GM18951 (cell line): ENCODE data around the gene SRRM3.

Experiments
- POLR2A ChIP-seq: IDR thresholded peaks from 4 replicates; pipeline ENCODE4 v1.6.1; 2011; ENCODE audit warnings: mild to moderate bottlenecking; ENCODE audit not compliant: insufficient read length, insufficient read depth; ENCODE audit errors: extremely low read depth
- in situ Hi-C: fragments of 300-500 bp; cut with MboI; formaldehyde crosslinking; loops from one replicate; pipeline ENCODE4 v1.12.0; 2022; ENCODE audit warnings: low sequenced_read_pairs, mixed read lengths, inconsistent platforms; ENCODE audit not compliant: unreplicated experiment

SRRM3 gene

DNA sequence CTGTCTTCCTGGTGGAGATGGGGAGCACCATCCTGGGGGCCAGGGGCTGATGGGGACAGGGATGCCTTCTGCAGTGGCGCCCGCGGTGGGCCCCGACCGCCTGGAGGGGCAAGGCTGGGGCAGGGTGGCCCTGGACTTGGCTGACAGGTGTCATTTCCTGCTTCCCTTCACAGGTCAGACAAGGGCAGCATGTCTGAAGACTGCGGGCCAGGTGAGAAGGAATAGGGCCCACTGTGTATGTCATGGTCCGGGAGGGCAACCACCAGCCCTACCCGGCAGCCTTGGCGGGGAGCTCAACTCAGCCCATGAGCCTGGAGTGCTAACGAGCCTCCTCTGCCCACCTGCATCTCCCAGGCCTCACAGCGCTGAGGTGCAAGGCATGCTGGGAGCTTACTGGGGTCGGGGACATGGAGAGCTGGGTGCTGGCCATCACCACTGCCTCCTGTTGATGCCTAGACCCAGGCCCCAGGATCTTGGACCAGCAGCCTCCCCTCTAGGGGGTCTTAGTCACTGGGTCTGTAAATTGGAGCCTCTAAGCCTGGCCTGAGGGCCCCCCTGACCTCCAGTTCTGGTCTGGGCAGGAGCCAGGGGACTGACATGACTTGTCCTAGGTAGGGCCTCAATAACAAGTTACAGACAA, 28.0 kb upstream of the SRRM3 start:
- in situ Hi-C loops: loop anchor here (10.0 kb wide), 1 partner anchor 141 kb away; no protein-coding TSS in a partner anchor
- no peak for TF ChIP-seq POLR2A

DNA sequence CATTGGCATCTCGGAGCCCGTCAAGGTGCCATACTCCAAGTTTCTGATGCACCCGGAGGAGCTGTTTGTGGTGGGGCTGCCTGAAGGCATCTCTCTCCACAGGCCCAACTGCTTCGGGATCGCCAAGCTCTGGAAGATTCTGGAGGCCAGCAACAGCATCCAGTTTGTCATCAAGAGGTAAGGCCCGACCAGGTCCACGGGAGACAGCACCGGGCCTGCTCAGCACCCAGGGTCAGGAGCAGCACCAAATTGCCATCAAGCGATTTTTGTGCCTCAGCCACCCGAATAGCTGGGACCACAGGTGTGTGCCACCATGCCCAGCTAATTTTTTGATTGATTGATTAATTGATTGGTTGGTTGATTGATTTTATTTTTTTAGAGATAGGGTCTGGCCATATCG, 24.7 kb upstream of the SRRM3 start:
- in situ Hi-C loops: loop anchor here (10.0 kb wide), 1 partner anchor 138 kb away; no protein-coding TSS in a partner anchor

DNA sequence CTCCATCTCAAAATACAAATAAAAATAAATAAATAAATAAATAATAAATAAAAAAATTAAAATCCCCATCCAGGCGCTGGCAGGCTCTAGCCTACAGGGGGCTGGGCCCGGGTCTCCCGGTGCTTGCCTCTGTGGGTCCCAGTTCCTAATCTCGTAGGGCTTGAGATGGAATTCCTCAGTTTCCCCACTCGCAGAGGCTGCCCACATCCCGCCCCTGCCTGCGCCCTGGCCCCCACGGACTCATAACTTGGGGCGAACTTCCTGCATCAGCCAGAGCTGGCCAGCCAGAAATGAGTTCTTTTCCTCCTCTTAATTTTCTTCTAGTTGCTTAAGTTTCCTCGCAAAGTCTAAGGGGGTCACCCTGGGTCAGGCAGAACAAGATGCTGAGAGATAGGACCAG, 22.0 kb upstream of the SRRM3 start:
- in situ Hi-C loops: loop anchor here (10.0 kb wide), 1 partner anchor 135 kb away; no protein-coding TSS in a partner anchor
- TF ChIP-seq POLR2A: no peak

DNA sequence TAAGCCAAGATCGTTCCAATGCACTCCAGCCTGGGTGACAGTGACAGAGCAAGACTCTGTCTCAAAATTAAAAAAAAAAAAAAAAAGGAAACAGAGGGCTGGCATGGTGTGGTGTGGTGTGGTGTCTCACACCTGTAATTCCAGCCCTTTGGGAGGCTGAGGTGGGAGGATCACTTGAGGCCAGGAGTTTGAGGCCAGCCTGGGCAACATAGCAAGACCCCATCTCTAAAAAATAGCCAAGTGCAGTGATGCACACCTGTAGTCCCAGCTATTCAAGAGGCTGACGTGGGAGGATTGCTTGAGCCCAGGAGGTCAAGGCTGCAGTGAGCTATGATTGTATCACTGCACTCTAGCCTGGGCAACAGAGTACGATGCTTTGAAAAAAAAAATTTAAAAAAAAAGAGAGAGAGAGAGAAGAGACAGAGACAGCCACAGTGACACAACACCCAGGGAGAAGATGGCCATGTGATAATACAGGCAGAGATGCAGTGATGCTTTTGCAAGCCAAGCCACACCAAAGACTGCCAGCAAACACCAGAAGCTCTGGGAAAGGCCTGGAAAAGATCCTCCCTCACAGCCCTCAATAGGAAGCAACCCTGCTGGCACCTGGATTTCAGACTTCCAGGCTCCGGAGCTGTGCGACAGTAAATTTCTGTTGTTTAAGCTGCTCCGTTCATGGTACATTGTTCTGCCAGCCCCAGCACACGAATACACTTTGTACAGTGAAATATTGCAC, 19.3 kb upstream of the SRRM3 start:
- TF ChIP-seq POLR2A: no peak
- in situ Hi-C loops: no loop called here

DNA sequence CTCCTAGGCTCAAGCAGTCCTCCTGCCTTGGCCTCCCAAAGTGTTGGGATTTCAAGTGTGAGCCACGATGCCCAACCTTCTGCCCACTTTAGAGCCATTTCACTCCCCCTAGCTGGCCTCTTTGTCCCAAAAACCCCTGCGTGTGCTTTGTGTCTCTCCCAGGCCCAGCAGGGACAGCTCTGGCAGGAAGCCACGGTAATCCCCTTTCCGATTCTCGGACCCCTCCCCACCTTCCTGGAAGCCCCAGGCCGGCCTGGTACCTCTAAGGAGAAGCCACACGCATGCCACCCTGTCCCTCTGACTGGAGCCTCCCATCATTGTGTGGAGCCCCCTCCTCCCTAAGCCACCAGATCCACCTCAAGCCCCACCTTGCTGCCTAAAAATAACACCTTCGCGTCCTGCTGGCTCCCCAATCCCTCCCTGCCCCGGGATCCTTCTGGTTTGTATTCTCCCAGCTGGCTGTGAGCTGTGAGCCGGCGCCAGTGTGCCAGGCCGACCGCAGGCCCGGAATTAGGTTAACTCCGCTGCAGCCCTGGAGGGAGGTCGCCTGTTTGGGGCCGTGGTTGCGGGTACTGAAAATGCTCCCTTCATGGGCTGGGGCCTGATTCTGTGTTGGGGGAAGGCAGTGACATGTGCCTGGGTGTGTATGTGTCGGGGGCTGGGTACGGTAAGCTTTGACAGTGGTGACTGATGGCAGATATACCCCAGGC, 16.4 kb upstream of the SRRM3 start:
- in situ Hi-C loops: no loop called here
- no peak for TF ChIP-seq POLR2A

DNA sequence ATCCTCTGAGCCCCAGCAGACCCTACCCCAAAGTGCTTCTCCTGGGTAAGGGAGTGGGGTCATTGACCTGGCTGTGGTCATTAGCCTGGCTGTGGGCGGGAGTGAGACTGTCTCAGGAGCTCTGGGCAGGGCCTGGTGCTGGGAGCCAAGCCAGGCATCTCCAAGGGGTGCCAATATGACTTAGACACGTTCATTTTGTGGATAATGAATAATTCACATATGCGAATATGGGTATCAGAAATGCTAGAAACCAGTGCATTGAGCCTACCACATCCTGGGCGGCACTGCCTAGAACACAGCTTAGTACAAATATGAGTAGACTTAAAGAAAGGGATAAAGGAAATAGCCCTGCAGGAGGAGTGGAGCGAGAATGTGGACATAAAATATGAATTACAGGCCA, 14.4 kb upstream of the SRRM3 start:
- in situ Hi-C loops: no loop called here
- no peak for TF ChIP-seq POLR2A

DNA sequence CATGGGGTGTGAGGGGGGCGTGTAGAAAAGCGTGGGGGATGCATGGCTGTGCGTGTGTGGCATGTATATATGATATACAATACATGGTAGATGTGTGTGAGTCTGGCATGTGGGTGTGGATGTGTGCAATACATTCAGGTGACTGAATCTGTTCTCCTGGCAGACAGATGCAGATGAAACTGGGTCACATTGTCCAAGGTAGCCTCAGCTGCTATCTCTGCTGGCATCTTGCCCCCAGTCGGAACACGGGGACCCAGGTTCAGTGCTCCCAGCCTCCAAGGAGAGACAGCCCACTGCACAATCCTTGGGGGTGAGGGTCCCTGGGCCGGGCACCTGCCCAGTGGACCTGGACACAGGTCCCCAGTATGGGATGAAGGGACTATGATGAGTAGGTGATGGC, 12.4 kb upstream of the SRRM3 start:
- in situ Hi-C loops: no loop called here
- TF ChIP-seq POLR2A: no peak

DNA sequence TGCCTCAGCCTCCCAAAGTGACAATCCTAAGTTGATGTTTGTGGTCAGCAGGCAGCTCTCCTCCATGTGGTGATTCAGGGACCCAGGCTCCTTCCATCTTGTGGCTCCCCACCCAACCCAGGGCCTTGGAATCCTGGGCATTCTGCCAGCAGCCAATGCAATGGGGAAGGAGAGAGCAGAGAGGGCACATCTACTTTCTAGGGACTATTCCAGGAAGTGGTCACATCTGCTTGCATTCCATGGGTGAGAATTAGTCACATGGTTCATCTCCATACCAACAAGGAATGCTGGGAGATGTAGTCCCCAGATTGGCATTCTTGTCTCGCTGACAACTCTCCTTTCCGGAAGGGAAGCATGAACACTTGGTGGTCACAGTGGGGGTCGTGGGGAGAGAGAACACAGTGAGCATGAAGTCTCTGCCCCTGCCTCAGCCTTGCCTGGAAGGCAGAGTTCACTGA, 9.9 kb upstream of the SRRM3 start:
- in situ Hi-C loops: no loop called here
- no peak for TF ChIP-seq POLR2A

DNA sequence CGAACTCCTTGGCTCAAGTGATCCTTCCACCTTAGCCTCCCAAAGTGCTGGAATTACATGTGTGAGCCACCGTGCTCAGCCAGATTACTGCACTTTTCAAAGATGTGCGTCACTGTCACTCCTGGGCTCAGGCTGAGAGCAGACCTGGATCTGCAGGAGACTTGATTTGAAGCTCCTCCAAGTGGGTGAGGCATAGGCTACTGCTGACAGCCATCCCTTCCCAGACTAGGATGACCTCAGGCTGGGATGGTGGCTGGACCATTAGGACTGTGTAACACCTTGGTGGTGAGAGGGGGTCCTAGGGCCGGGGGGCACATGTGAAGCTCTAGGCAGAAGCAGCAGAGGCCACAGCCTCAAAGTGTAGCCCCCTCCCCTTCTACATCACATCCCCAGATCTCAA, 8.2 kb upstream of the SRRM3 start:
- TF ChIP-seq POLR2A: no peak
- in situ Hi-C loops: no loop called here

DNA sequence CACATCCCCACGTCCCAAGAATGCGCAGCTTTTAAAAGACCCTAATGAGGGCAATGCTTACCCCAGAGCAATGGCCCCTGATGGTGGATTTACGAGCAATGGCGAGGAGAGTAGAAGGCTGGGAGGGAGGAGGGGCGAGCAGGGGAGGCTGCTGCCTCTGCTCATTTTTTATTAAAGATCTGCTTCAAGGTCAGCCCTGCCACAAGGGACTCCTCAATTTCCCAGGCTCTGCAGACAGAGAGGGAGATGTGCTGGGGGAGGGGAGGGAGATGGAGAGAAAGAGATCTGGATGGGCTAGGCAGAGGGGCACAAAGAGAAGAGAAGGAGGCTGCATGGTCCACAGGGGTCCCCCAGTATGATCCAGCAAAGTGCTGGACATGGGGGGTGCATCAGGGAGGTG, 7.8 kb upstream of the SRRM3 start:
- no peak for TF ChIP-seq POLR2A
- in situ Hi-C loops: no loop called here

DNA sequence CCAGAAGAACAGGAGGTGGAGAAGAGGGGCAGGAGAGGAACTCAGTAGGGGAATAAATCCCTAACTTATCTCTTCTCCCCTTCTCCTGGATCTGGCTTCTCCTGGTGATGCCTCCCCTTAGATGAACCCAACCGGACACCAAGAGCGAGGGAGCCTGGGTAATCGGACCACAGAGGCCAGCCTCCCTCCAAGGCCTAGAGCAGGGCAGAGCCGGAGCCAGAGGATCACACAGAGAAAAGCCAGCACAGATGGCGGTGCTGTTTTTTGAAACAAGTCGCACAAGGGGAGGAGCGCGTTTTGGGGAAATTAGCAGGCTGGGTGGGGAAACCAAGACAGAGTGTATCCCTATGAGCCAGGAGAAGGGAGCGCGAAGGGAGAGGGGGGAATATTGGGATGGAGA, 4.9 kb upstream of the SRRM3 start:
- in situ Hi-C loops: no loop called here
- TF ChIP-seq POLR2A: no peak

DNA sequence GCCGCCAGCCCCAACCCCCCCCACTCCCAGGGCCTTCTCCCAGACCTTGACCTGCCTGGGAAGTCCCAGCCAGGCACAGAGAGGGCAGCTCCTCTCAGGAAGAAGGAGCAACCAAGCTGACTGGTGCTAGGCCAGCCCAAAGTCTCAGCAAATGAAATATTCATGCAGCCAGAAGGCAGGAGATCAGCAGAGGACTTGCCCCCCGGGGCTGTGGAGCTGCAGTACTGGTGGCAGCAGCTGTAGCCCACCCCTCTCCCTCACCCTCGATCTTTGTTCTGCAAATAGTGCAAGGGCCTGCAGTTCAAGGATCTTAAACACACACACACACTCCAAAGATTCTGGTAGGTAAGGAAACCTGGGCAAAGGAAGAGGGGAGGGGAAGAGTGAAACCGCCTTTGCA, 3.5 kb upstream of the SRRM3 start:
- no peak for TF ChIP-seq POLR2A
- in situ Hi-C loops: no loop called here

DNA sequence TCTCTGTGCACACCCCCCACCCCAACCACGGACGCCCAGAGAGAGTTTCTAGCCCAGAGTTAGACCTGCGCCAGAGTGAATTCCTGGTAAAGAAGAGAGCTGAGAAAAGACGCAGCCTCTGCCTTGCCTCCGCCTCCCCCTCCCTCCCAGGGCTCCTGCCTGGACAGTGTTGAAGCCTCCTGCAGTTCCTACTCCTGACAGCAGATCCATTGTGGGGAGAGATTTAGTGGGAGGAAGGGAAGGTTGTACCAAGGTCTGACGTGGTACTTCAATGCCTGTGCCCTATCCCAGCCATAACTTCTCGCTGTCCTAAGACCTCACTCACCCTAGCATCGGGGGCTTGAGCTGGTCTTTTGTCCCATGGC, 952 bp downstream of the SRRM3 start:
- no peak for TF ChIP-seq POLR2A
- in situ Hi-C loops: no loop called here

DNA sequence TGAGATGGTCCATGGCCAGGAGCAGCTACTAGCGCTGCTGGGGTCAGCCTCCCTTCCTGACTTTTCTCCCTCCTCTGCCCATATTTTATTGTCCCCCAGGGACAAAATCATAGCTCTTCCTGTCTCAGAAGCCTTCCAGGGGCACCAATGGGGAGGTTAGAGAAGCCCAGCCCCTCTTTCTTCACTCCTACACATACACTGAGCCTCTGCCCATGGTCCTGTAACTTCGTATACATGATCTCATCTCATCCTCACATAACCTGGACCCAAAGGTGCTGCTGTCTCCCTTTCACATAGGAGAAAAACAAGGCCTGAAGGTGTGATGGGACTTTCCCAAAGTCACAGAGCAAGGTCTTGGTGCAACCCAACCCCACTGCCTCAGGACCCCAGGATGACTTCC, 2.5 kb downstream of the SRRM3 start:
- TF ChIP-seq POLR2A: no peak
- in situ Hi-C loops: no loop called here

DNA sequence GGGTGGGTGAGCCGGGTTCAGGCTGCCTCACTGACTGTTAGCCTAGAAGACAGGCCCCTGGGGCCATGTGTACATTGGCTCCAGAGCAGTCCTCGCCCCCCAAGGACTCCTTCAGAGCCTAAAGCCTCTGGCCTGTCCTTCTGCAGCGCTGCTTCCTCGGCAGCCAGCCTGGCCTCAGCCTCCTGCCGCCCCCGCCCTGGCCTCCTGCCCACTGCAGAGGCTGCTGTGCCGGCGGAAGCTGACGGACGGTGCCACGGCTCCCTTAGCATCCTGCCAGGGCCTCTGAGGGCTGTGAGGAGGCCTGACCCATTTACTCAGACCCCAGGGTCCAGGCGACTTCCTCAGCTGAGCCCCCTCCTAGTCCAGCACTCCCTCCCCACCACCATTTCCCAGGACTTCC, 4.9 kb downstream of the SRRM3 start:
- no peak for TF ChIP-seq POLR2A
- in situ Hi-C loops: no loop called here
